Peyer's patch (tissue), 4 donors: ENCODE data around the gene TM2D3. TPM values are rescaled to one million over a fixed set of nuclear protein-coding genes. Genes with fewer than 3 reads are reported as not detected.
"Not testable (repeated sequence)": the region's sequence is repeated elsewhere in the genome, so short reads cannot be mapped to it uniquely, and the experiment has no call there.

ENCODE experiments used
- DNase-seq, 3 donors: peaks; one replicate each; pipeline ENCODE4 v3.0.0-alpha.2; 2017 to 2019
- H3K27ac ChIP-seq, 4 donors: fragments of 200-600 bp; sonication (generic); one replicate each; pipeline ENCODE4 v1.5.1; 2016 to 2019
- H3K27me3 ChIP-seq, 2 donors: fragments of 200-600 bp; sonication (generic); one replicate each; pipeline ENCODE4 v1.5.1; 2019
- H3K36me3 ChIP-seq, 3 donors: fragments of 200-600 bp; sonication (generic); one replicate each; pipeline ENCODE4 v1.5.1; 2016 to 2019
- H3K4me1 ChIP-seq, 4 donors: fragments of 200-600 bp; sonication (generic); one replicate each; pipeline ENCODE4 v1.5.1; 2016 to 2019
- H3K4me3 ChIP-seq, 4 donors: fragments of 200-600 bp; sonication (generic); 1 replicate in 3 of 4; 2 replicates in 1 of 4; pipeline ENCODE4 v1.5.1; 2016 to 2019; ENCODE audit warnings: mild to moderate bottlenecking in 1 of 4
- H3K9me3 ChIP-seq, 4 donors: fragments of 200-600 bp; sonication (generic); one replicate each; pipeline ENCODE4 v1.5.1; 2016 to 2019; ENCODE audit warnings: mild to moderate bottlenecking in 1 of 4
- CTCF ChIP-seq, 6 experiments: fragments of 450-650 bp in 4 of 6; fragments of 200-600 bp in 2 of 6; sonication (generic) in 1 of 6; IDR thresholded peaks; one replicate each; pipeline ENCODE4 v1.5.1; 2017 to 2019; ENCODE audit warnings: antibody characterized with exemption in 6 of 6, mild to moderate bottlenecking in 3 of 6, moderate library complexity in 1 of 6
- POLR2A ChIP-seq, 2 donors: fragments of 450-650 bp; IDR thresholded peaks; one replicate each; pipeline ENCODE4 v1.5.1; 2017; ENCODE audit warnings: antibody characterized with exemption in 2 of 2, mild to moderate bottlenecking in 2 of 2, moderate library complexity in 2 of 2
- total RNA-seq, 4 donors: library from RNA; depleted of rRNA; stranded (reverse); fragments of >200 nt; gene quantifications; one replicate each; pipeline ENCODE4 v1.1.0, GENCODE V29; 2016

TM2D3 gene
- total RNA-seq, 4 donors from 2014 or later, result 20.8 to 99.9 (median 28.5) TPM

- Histone ChIP-seq H3K27me3 (no peaks in the 10 kb centered on the region), H3K9me3 (no peaks in the 10 kb centered on the region), H3K27ac (no peak overlapping the region), H3K36me3 (peaks cover 0 to 16% (median 0%) of the 10 kb centered on the region in 3 donors), H3K4me1 (peaks cover 0 to 9% (median 0%) of the 10 kb centered on the region in 4 donors), H3K4me3 (no peak overlapping the region)
- DNase-seq, result peak in 1 of 3 donors; percentile 62
- TF ChIP-seq POLR2A (IDR thresholded peaks at IDR 0.05) (no peak), CTCF (IDR thresholded peaks at IDR 0.05) (no peak)
These were observed 6.0 kb upstream of the TM2D3 start for GRCh38 chr15:101657968-101658784.

GRCh38 chr15:101657171-101657570 is 5.0 kb upstream of the TM2D3 start:
- Histone ChIP-seq H3K4me1 (peaks cover 0 to 12% (median 3%) of the 10 kb centered on the region in 4 donors), H3K4me3 (no peak overlapping the region), H3K27me3 (no peaks in the 10 kb centered on the region), H3K9me3 (no peaks in the 10 kb centered on the region), H3K27ac (no peak overlapping the region), H3K36me3 (peaks cover 0 to 16% (median 0%) of the 10 kb centered on the region in 3 donors)
- no peak for DNase-seq
- TF ChIP-seq CTCF (IDR thresholded peaks at IDR 0.05), result no peak
- no peak for TF ChIP-seq POLR2A (IDR thresholded peaks at IDR 0.05)

GRCh38 chr15:101654624-101655337 is 2.6 kb upstream of the TM2D3 start:
- H3K27me3 ChIP-seq, DNase-seq, H3K36me3 ChIP-seq, H3K4me3 ChIP-seq, H3K27ac ChIP-seq, H3K9me3 ChIP-seq: not testable (repeated sequence)
- peaks cover 2 to 28% (median 11%) of the 10 kb centered on the region in 4 donors for H3K4me1 ChIP-seq

GRCh38 chr15:101654171-101654570 is 2.0 kb upstream of the TM2D3 start:
- Histone ChIP-seq H3K36me3 (peaks cover 0 to 8% (median 0%) of the 10 kb centered on the region in 3 donors), H3K9me3 (no peaks in the 10 kb centered on the region), H3K27me3 (no peaks in the 10 kb centered on the region), H3K27ac (no peak overlapping the region), H3K4me1 (peaks cover 2 to 33% (median 11%) of the 10 kb centered on the region in 4 donors), H3K4me3 (no peak overlapping the region)
- TF ChIP-seq CTCF (IDR thresholded peaks at IDR 0.05) (no peak), POLR2A (IDR thresholded peaks at IDR 0.05) (no peak)
- DNase-seq, result no peak

- peak overlapping the region; percentile 89 to 98 (median 91) for H3K4me3 ChIP-seq
- H3K27me3 ChIP-seq, result no peaks in the 10 kb centered on the region
- H3K4me1 ChIP-seq, result peaks cover 2 to 35% (median 11%) of the 10 kb centered on the region in 4 donors
- DNase-seq, result no peak
- no peaks in the 10 kb centered on the region for H3K9me3 ChIP-seq
- TF ChIP-seq CTCF (IDR thresholded peaks at IDR 0.05) (no peak), POLR2A (IDR thresholded peaks at IDR 0.05) (no peak)
- H3K27ac ChIP-seq, result peak overlapping the region; percentile 98 to 100 (median 99)
- H3K36me3 ChIP-seq, result peaks cover 0 to 17% (median 0%) of the 10 kb centered on the region in 3 donors
These were observed 727 bp upstream of the TM2D3 start for GRCh38 chr15:101652786-101653430.
